Measurements from ENCODE around the gene SLC18A2. TPM values are rescaled to one million over a fixed set of nuclear protein-coding genes. Genes with fewer than 3 reads are reported as not detected.

Gene SLC18A2
- total and polyA plus RNA-seq, 9 donors: 2.4 to 12.0 (median 6.3) TPM

DNA sequence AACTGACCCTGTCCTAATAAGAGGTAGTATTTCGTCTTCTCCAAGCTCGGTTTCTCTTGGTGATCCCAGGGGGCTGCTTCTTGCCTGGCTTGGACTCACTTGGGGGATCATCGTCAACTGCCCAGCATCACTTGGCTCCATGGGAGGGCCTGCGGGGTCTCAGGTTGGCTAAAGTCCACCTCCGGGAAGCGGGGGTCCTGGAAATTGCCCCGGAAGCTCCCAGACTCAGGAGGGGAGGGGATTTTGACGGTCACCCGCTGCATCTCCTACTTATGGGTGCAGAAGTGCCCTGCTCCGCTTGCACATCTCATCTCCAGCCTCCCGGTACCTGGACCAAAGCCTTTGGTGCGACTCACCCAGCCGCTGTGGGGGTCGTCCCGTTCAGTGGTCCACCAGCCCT lies 24.9 kb upstream of the SLC18A2 start:
- peaks cover 5% of the 10 kb centered on the region for H3K4me1 ChIP-seq (ENCODE audit: insufficient read depth)
- H3K4me3 ChIP-seq: no peak overlapping the region
- no peaks in the 10 kb centered on the region for H3K36me3 ChIP-seq
- H3K27me3 ChIP-seq: no peaks in the 10 kb centered on the region
- intact Hi-C loops (cut with DNase I): loop anchor here (2.0 to 10.0 kb wide), 3 partner anchors 101 to 1029 kb away; no protein-coding TSS in a partner anchor
- H3K27ac ChIP-seq: no peak overlapping the region
- 54 to 68% (median 67%) methylated on average over 15 of the region's 15 CpGs for WGBS, 3 donors
- DNase-seq: peak in 1 of 5 donors; percentile 21
- no peaks in the 10 kb centered on the region for H3K9me3 ChIP-seq
- TF ChIP-seq POLR2A (IDR thresholded peaks at IDR 0.05): no peak
- no peak for TF ChIP-seq CTCF (IDR thresholded peaks at IDR 0.05)
- no peak for TF ChIP-seq EP300 (IDR thresholded peaks at IDR 0.05)

DNA sequence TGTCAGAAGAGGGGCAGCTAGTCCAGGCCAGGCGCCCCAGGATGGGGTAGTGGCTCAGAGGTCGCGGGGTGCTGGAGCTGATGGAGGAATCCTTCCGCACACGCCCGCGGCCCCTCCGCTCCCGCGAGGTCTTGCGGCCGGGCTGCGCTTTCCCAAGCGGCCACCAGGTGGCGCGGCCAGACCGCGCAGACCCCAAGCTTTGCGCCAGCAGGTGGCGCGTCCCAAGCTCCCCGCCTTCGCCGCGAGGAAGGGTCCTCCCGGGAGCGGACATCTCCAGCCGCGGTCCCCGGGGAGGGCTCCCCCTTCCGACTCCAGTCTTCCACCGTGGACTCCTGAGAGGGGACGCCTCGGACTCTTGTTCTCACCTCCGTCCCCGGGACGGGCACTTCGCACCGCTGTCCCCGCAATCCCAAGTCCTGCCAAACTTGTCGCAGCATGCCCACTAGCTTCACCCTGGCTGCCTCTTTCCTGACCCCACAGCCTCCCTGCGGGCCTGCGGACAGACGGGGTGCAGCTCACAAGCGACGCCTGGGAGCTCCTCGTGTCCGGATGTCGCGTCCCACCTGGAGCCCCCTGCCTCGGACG lies 24.2 kb upstream of the SLC18A2 start:
- intact Hi-C loops (cut with DNase I): loop anchor here (2.0 to 10.0 kb wide), 3 partner anchors 100 to 1028 kb away; no protein-coding TSS in a partner anchor
- DNase-seq: peak; percentile 68 to 86 (median 82)
- Histone ChIP-seq H3K27ac (no peak overlapping the region), H3K4me3 (peak overlapping the region; percentile 40), H3K4me1 (ENCODE audit: insufficient read depth) (peaks cover 5% of the 10 kb centered on the region), H3K9me3 (no peaks in the 10 kb centered on the region), H3K36me3 (no peaks in the 10 kb centered on the region), H3K27me3 (no peaks in the 10 kb centered on the region)
- TF ChIP-seq POLR2A (IDR thresholded peaks at IDR 0.05) (no peak), CTCF (IDR thresholded peaks at IDR 0.05) (peak; percentile 97 to 100 (median 100)), EP300 (IDR thresholded peaks at IDR 0.05) (no peak)
- 1 to 2% (median 1%) methylated on average over 45 to 52 of the region's 52 CpGs for WGBS, 3 donors

DNA sequence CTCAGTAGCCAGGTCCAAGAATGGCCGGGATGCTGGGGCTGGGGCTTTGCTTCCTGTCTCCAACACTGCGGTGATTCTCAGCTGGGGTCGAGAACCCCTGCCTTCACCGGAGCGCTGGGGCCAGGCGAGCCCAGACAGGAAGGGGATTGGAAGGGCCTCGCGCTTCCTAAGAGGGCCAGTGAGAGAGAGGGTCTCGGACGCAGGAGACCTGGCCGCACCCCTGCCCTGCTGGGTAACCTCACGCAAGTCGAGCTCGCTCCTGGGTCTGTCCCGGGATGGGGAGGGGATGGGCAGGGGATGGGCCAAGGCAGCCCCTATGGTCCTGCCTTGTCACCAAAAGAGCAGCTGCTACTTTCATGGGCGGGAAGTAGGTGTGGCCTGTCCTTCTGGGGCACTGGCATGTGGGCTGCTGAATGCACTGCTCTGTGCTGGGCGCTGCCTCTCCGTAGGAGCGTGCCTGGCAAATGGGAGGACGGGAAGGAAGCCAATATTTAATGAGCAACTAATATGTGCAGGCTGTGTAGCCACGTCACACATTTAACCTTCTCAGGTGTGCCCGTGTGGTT lies 23.6 kb upstream of the SLC18A2 start:
- TF ChIP-seq POLR2A (IDR thresholded peaks at IDR 0.05) (no peak), CTCF (IDR thresholded peaks at IDR 0.05) (no peak), EP300 (IDR thresholded peaks at IDR 0.05) (no peak)
- DNase-seq: peak in 2 of 5 donors; percentile 11 to 40
- Histone ChIP-seq H3K9me3 (no peaks in the 10 kb centered on the region), H3K27ac (no peak overlapping the region), H3K27me3 (no peaks in the 10 kb centered on the region), H3K36me3 (no peaks in the 10 kb centered on the region), H3K4me3 (peak overlapping the region; percentile 40), H3K4me1 (ENCODE audit: insufficient read depth) (peaks cover 5% of the 10 kb centered on the region)
- intact Hi-C loops (cut with DNase I): loop anchor here (2.0 to 10.0 kb wide), 3 partner anchors 100 to 1028 kb away; no protein-coding TSS in a partner anchor
- 24 to 26% (median 26%) methylated on average over 13 to 22 of the region's 22 CpGs for WGBS, 3 donors

- no peak overlapping the region for H3K4me3 ChIP-seq
- 82 to 88% (median 85%) methylated on average over 8 of the region's 8 CpGs for WGBS, 3 donors
- H3K9me3 ChIP-seq: no peaks in the 10 kb centered on the region
- peaks cover 5% of the 10 kb centered on the region for H3K4me1 ChIP-seq (ENCODE audit: insufficient read depth)
- no peak for DNase-seq
- H3K27me3 ChIP-seq: no peaks in the 10 kb centered on the region
- no peaks in the 10 kb centered on the region for H3K36me3 ChIP-seq
- no peak overlapping the region for H3K27ac ChIP-seq
- TF ChIP-seq EP300 (IDR thresholded peaks at IDR 0.05): no peak
- no peak for TF ChIP-seq CTCF (IDR thresholded peaks at IDR 0.05)
- TF ChIP-seq POLR2A (IDR thresholded peaks at IDR 0.05): no peak
- intact Hi-C loops (cut with DNase I): loop anchor here in 3 of 4 donors (5.0 to 10.0 kb wide), 2 partner anchors 104 to 1026 kb away; no protein-coding TSS in a partner anchor
Measured at GRCh38 chr10:117218654-117219053, 22.3 kb upstream of the SLC18A2 start.

Measured in ovary (tissue), 9 donors.